GM11168 (cell line): ENCODE results near the gene MGLL.

Experiments
- in situ Hi-C: fragments of 300-500 bp; cut with MboI; formaldehyde crosslinking; loops from one replicate; pipeline ENCODE4 v1.12.0; 2022; ENCODE audit warnings: low sequenced_read_pairs; ENCODE audit not compliant: unreplicated experiment

Gene MGLL

DNA sequence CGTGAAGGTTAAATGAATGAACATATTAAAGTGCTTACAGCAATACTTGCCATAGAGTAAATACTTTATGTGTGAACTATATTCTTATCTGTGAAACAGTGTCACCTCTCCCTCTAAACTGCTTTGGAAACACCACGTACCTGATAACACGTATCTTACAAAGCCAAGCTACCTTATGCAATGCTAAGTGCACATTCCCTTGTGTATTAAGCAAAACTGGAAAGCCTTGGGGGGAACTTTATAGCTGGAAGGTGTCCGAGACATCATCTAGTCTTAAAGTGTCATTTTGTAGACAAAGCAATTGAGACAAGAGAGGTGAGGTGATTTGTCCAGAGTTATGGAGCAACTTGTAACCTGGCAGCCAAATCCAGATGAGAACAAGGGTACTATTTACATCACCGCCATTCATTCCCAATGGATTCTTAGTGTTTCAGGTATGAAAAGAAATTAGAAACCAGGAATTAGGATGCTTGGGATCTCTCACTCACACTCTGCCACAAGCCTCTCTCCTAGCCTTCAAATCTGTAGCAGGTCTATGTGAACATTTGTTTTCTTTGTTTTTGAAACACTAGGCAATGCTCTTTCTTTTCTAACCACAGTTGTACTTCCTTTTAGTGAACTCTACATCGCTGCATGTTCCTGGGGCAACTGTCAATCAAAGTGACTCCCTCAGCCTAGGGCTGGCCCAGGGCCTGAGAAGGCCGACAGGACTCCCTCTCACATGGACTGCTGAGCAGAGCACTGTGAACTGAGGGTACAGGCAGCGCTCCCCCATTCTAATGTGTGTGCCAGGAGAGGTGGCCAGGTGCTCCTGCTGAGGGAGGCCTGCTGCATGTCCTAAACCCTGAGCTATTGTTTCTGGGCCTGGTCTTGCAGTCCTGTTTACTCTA, 13.9 kb upstream of the MGLL start:
- in situ Hi-C loops = no loop called here

DNA sequence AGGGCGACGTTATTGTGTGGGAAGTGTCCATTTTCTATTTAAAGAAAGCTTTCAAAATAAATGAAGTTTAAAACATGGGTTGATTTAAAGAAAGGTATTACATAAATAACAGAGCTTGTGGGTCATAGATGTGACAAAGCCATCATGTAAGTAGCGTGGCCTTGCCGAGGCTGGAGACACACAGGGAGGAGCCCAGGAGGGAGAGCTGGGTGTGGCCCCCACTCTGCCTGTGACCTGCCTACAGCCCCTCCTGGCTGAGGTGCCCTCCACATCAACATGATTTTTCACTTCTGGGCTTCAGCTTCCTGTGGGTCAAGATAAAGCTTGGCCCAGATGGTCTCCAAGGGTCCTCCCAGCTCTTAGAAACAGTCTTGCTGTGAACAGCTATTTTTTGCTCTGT, 12.5 kb upstream of the MGLL start:
- in situ Hi-C loops = no loop called here

DNA sequence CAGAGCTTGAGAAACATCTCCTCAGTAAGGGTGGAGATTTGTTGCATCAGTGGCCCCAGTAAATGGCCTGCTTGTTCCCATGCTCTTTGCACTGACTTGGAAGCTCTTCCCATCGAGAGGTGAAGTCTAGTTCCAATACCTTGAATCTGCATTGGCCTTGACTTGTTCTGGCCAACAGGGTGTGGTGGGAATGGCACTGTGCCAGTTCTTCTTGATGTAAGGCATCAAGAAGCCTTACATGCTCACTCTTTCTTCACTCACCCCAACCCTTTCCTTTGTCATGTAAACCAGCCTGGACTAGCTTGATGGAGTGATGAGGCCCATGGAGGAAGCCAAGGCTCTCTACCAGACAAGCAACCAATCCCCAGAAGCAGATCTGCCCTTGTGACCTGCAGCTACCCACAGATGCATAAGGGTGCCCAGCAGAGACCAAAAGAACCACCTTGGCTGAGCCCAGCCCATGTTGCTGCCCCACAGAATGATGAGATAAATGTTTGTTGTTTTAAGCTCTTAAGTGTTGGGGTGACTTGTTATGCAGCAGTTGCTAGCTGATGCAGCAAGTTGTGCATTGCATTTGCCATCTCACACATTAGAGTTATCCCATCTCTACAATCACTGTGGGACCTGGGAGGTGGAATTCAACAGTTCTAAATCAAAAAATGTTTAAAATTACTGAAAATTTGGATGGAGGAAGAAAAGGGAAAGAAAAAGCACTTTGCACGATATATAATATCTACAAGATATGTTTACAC, 11.1 kb upstream of the MGLL start:
- in situ Hi-C loops = no loop called here

DNA sequence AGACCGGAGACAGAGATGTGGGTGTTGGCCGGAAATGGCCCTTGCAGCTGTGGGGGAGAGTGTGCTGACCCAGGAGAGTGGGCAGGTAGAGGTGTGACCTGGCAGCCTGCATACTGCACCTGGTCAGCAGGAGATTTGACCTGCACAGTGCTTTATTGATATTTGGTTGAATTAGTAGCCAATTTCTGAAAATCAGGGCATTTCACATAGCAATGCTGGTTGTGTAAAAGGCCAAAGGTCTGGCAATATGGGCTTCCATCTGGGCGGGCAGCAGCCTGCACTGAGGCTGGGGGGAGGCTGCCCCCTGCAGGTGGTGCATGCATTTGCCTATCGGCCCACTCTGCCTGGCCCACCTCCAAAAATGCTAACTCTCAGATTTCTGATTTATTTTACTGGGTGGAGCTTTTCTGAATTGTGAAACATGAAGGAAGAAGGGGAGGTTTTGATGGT, 9.4 kb upstream of the MGLL start:
- in situ Hi-C loops = no loop called here

GRCh38 chr3:127829537-127829936, 7.2 kb upstream of the MGLL start:
- in situ Hi-C loops = no loop called here

DNA sequence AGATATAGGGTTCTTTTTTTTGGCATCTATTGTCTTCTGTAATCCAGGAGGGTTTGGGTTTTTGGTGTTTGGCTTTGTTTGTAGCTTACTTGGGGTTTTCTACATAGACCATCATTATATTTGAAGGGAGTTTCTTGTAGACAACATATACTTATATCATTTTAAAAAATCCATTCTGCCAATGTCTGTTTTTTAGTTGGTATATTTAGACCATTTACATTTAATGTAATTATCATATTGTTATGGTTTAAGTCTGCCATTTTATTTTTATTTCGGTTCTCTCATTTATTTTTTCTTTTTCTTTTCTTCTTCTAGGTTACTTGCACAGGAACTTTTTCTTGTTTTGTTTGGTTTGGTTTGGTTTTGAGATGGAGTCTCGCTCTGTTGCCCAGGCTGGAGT, 5.5 kb upstream of the MGLL start:
- in situ Hi-C loops = no loop called here

- in situ Hi-C loops = no loop called here
Observed at GRCh38 chr3:127825756-127826155, 3.4 kb upstream of the MGLL start.

GRCh38 chr3:127824151-127824825, 2.0 kb upstream of the MGLL start:
- in situ Hi-C loops = no loop called here

DNA sequence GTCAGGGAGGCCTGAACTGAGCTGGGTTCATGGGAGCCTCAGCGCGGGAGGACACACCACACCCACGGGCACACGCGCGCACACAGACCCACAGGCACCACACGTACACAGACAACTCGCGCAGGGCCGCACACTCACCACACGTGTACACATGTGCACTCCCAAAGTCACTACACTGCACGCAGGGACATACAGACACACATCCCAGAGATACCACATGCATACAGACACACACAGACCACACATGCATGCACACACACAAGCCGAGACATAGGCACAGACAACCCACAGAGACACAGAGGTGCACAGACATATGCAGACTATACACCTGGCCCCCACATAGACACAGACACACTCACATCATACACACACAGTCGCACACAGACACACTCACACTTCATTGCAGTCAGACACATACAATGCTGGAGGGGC, 1.1 kb upstream of the MGLL start:
- in situ Hi-C loops = no loop called here

DNA sequence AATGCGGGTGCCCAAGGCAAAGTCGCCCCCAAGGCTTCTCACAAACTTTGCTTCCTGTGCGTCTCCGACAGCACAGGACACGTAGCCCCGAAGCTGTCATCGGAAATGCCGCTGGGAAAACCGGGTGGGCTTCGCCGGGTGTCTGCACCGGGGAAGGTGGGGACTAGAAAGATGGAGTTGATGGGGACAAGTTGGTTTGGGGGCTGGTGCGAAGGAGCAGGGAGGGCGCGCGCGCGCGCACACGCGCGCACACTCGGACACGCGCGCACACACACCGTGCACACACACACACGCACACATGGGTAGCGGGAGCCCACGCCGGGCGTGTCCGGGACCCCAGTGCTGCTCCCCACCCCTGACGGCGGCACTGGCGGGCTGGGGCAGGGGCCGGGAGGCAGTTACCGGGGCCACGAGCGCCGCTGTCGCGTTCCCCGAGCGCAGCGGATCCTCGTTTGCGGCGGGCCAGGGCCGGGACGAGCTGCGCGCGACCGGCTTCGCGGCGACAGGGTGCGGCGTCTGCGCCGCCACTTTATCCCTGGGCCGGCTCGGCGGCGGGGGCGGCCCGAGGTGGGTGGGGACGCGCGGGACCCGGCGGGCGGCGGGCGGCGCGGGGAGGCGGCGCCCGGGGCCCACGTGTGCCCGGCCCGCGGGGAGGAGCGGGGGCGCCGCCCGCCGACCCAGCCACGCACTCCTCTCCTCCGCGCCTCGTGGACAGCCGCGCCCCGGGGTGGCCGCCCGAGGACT, 539 bp upstream of the MGLL start:
- in situ Hi-C loops = no loop called here

DNA sequence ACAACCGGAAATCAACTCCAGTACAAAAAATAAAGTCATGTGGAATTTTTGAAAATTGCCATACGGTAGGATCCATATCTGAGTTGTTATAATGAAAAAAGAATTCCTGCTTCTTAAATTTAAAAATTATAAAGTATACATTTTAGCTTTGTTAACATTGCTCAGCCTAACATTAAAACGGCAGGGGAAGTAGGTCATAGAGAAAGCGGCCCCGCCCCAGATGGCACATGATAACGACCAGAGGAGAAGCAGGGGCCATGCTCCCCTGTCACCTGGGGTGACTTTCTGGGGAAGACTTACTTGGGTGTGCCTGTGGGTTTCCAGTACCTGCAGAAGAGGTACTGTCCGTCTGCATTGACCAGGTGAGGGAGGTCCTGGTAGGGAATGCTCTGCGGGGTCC, 921 bp downstream of the MGLL start:
- in situ Hi-C loops = no loop called here

DNA sequence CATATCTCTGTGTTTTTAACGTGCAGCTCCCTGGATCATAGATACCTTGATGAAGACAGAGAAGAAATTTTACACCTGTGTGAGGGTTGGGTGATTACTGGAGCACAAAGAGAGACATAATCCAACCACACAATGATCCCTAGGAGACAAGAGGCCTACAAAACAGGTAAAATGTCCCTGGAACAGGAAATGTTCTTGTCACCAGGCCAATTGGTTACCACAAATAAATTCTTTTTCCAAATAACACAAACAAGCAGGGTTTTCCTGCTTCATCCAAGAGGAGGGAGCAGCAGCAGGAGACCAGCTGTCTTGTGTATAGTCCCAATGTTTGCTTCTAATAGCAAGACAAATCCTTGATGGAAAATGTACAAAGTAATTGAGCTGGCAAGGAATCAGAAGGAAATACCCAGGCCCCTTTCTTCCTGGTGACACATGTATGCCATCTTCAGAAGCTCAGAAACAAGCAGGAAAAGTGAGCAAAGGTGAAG, 1.4 kb downstream of the MGLL start:
- in situ Hi-C loops = no loop called here

DNA sequence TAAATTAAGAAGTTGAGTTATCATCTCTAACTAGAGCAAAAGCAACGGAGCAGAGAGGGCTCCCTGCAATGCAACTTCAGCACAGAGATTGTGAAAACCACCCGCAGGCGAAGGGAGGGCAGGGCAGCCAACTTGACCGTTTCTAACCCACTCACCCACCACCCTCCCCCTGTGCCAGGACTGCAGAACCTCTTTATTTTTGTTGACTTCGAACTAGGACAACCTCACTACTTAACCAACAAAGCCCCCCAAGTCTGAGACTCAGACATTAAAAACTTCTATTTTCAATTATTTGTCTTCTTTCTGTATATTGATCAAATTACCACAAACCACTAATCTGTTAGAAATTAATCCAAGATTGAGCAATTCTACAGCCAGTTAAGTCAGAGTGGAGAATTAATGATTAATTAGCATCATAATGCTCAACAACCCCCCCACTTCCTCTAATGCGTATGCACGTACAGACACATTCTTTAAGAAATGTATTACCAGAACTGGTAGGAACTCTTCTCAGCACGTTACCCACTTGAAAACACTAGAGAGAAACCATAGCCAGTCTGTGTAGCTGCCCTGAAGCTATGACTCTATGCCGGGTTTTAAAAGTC, 2.0 kb downstream of the MGLL start:
- in situ Hi-C loops = no loop called here

DNA sequence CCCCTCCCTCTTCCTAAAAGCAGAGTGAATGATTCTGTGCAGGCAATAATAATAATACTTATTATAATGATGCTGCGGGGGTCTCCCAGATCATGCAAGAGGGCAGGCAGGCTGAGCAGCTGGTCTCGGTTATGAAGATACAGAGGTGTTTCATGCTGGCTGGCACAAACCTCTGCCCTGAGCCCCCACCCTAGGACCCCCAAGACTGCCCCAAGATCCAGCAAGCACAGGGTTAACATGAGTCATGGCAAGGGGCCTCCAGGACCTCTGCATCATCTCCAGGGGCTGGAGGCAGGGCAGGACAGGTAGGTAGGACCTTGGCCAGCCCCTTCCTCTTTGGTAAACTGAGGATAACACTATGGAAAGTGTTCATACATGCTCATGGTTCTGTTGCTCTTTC, 2.7 kb downstream of the MGLL start:
- in situ Hi-C loops = no loop called here

GRCh38 chr3:127819086-127819485, 3.2 kb downstream of the MGLL start:
- in situ Hi-C loops = no loop called here

DNA sequence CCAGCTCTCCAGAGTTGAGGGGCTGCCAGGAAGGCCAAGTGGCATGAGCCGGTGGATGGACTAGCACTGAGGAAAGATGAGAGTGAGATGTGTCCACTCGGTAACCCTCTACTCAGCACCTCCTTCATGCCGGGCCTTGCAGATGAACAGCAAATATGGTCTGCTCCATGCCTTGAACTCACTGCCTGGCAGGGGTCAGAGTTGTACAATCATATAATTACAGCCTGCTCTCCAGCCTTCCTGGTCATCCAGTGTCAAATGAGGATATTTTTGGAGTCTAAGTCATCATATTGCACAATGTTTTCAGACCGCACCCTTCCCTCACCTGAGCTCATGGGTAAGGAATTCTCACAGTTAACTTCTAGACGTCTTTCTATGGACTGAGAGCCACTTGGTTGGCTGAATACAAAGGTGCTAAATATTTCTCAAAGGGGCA, 4.9 kb downstream of the MGLL start:
- in situ Hi-C loops = no loop called here

- in situ Hi-C loops = no loop called here
Observed at GRCh38 chr3:127816783-127817405, 5.4 kb downstream of the MGLL start.

DNA sequence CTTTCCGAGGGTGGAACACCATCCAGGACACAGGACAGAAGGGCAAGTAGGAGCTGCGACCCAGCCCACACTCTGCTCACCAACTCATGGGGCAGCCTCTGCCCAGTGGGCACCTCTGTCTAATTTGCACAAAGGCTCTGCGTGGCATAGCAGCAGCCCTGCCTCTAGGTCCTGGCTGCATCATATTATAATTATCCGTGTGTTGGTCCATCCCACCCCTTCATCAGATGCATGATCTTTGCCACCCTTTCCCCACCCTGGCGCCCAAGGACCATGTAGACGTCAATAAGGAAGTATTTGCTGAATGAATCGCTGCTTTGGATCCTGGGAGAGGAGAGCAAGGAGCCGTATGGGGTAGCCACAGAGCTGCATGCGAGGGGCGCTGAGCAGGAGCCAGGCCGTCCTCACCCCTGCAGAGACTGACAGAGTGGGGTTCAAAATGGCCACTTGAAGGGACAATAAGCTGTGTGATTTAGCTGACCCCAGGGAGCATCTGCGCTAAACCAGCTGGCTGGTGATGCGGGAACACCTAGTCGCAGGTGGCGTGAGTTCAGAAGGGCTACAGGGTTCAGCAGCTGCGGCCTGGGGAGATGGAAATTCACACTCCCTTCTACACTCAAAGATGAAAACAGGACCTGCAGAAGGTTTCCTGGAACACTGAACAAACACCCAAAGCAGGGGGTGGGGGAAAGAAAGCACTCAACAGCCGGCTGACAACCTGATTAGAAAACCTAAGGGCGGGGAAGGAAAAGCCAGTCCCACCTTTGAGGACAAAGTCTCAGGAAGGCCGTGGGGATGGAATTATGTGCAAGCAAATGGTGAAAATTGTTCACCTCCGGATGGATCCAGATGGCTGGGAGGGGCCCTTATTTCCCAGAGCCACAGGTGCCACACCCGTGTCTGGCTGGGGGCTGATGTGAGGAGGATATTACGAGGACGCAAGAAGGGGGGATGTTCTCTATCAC, 6.4 kb downstream of the MGLL start:
- in situ Hi-C loops = no loop called here
